ENCODE data around the gene USP43.
"Not testable (repeated sequence)": the region's sequence is repeated elsewhere in the genome, so short reads cannot be mapped to it uniquely, and the experiment has no call there.

The USP43 gene

GRCh38 chr17:9648521-9649110 lies 3.3 kb downstream of the USP43 start:
- H3K9me3 Mint-ChIP-seq, result no peaks in the 10 kb centered on the region
- H3K4me1 Mint-ChIP-seq, result peaks cover 13% of the 10 kb centered on the region
- H3K4me3 Mint-ChIP-seq, result peak overlapping the region in 1 of 3 experiments; percentile 40

GRCh38 chr17:9658593-9659211 lies 13.4 kb downstream of the USP43 start:
- H3K27ac Mint-ChIP-seq, result peak overlapping the region in 1 of 3 experiments; percentile 75
- TF ChIP-seq CTCF (IDR thresholded peaks at IDR 0.05; ENCODE audit: unreplicated experiment in 3 of 3), result no peak
- H3K4me1 Mint-ChIP-seq, result peaks cover 5% of the 10 kb centered on the region
- peaks cover 5% of the 10 kb centered on the region for H3K9me3 Mint-ChIP-seq
- no peak overlapping the region for H3K4me3 Mint-ChIP-seq
- H3K27me3 Mint-ChIP-seq (ENCODE audit: low read depth), result peaks cover 5% of the 10 kb centered on the region
- peaks cover 14% of the 10 kb centered on the region for H3K36me3 Mint-ChIP-seq (ENCODE audit: low read depth)

More at GRCh38 chr17:9648521-9649110, 3.3 kb downstream of the USP43 start:
- H3K27me3 Mint-ChIP-seq (ENCODE audit: low read depth), result peaks cover 48% of the 10 kb centered on the region
- H3K36me3 Mint-ChIP-seq (ENCODE audit: low read depth), result no peaks in the 10 kb centered on the region
- TF ChIP-seq CTCF (IDR thresholded peaks at IDR 0.05; ENCODE audit: unreplicated experiment in 3 of 3), result no peak
- peak overlapping the region in 1 of 3 experiments; percentile 38 for H3K27ac Mint-ChIP-seq

GRCh38 chr17:9661027-9661426 lies 15.7 kb downstream of the USP43 start:
- Mint-ChIP-seq H3K27me3 (ENCODE audit: low read depth) (peaks cover 7% of the 10 kb centered on the region), H3K36me3 (ENCODE audit: low read depth) (peaks cover 26% of the 10 kb centered on the region), H3K4me3 (no peak overlapping the region), H3K27ac (peak overlapping the region in 1 of 3 experiments; percentile 48), H3K4me1 (peaks cover 5% of the 10 kb centered on the region), H3K9me3 (peaks cover 16% of the 10 kb centered on the region)
- no peak for TF ChIP-seq CTCF (IDR thresholded peaks at IDR 0.05; ENCODE audit: unreplicated experiment in 3 of 3)

GRCh38 chr17:9663511-9663910 lies 18.2 kb downstream of the USP43 start:
- Mint-ChIP-seq H3K36me3 (ENCODE audit: low read depth) (peaks cover 20% of the 10 kb centered on the region), H3K4me1 (peaks cover 12% of the 10 kb centered on the region), H3K9me3 (peaks cover 16% of the 10 kb centered on the region)
- H3K4me3 Mint-ChIP-seq; H3K27me3 Mint-ChIP-seq (ENCODE audit: low read depth); H3K27ac Mint-ChIP-seq: not testable (repeated sequence)

GRCh38 chr17:9666461-9667050 lies 21.2 kb downstream of the USP43 start:
- H3K27ac Mint-ChIP-seq, result no peak overlapping the region
- peaks cover 7% of the 10 kb centered on the region for H3K4me1 Mint-ChIP-seq
- H3K4me3 Mint-ChIP-seq, result no peak overlapping the region
- peaks cover 18% of the 10 kb centered on the region for H3K27me3 Mint-ChIP-seq (ENCODE audit: low read depth)
- peaks cover 13% of the 10 kb centered on the region for H3K9me3 Mint-ChIP-seq
- H3K36me3 Mint-ChIP-seq (ENCODE audit: low read depth), result peaks cover 20% of the 10 kb centered on the region
- no peak for TF ChIP-seq CTCF (IDR thresholded peaks at IDR 0.05; ENCODE audit: unreplicated experiment in 3 of 3)

GRCh38 chr17:9668517-9668916 lies 23.2 kb downstream of the USP43 start:
- H3K9me3 Mint-ChIP-seq, result peaks cover 11% of the 10 kb centered on the region
- H3K4me3 Mint-ChIP-seq, result no peak overlapping the region
- H3K36me3 Mint-ChIP-seq (ENCODE audit: low read depth), result peaks cover 19% of the 10 kb centered on the region
- no peak for TF ChIP-seq CTCF (IDR thresholded peaks at IDR 0.05; ENCODE audit: unreplicated experiment in 3 of 3)
- H3K27me3 Mint-ChIP-seq (ENCODE audit: low read depth), result peaks cover 18% of the 10 kb centered on the region
- H3K27ac Mint-ChIP-seq, result peak overlapping the region in 1 of 3 experiments; percentile 35
- peaks cover 7% of the 10 kb centered on the region for H3K4me1 Mint-ChIP-seq

Data from nephron (organoid).